ENCODE results near the gene GEMIN8.

GEMIN8 gene

DNA sequence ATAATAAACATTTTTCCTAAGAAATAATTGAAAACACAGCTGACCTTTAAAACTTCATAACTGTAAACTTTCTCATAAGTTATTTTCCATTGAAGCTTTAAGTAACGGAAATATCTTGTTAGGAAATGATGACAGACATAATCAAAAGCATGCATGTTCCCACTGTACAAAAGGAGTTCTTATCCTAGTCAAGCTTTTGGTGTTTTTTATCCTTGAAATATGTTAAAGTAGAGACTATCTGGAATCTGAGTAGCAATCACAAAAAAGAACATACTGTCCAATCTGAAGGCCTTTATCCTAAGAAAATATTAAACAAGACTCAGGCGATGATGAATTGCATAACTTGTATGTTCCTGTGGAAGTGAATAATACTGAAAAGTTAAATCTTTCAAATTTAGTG lies 14.4 kb downstream of the GEMIN8 start:
- no peak for DNase-seq

- no peak for DNase-seq
Measured at GRCh38 chrX:14014526-14014925, 15.2 kb downstream of the GEMIN8 start.

DNA sequence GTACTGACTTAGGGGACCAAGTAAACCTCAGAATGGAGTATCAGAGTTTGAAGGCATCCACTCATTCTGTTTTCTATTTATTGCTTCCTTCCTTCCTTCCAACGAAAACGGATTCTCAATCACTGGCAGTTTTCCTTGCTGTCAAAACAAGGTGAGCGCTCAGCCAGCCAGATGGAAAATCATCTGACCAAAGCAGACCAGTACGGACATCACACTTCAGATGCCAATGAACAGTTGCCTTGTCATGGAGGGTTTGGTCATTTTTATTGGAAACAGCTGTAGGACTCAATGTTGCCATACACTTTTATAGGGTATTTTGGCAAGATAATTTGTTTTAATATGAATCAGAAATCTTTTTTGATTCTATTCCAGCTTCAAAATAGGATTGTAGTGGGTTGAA lies 16.6 kb downstream of the GEMIN8 start:
- DNase-seq: no peak

DNA sequence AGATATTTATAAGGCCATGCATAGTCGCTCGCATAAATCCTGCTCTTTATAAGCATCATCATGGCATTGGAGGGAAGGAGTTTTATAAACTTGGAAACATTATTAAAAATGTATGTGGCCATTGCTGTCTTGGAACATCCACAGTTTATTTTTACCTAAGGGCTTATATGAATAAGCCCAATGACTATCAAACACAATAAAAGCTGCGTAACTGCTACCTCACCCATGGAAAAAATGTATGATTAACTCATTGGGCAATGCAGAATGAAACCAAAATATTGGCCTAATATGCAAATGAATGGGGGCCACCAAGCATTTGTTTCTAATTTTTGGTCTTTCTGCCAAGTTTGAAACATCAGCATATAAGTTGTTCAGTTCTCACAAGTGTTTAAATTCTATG lies 19.1 kb downstream of the GEMIN8 start:
- no peak for DNase-seq

GRCh38 chrX:14006540-14006939 lies 23.2 kb downstream of the GEMIN8 start:
- DNase-seq: no peak

- DNase-seq: no peak
Measured at GRCh38 chrX:14003876-14004425, 25.7 kb downstream of the GEMIN8 start.

- DNase-seq: no peak
Measured at GRCh38 chrX:14003028-14003427, 26.7 kb downstream of the GEMIN8 start.

DNA sequence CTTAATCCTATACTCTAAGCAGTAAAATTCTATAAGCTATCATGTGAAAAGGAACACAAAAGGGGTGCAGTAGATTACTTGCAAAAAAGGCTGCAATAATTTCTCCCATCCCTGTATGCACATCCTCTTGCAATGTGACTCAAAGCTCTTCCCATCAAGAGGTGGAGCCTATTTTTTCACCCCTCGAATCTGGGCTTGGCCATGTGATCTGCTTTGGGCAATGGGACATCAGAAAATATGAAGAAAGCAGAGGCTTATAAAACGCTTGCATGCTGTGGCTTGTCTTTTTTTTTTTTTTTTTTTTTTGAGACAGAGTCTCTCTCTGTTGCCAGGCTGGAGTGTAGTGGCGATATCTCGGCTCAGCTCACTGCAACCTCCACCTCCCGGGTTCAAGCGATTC lies 33.0 kb downstream of the GEMIN8 start:
- DNase-seq: no peak

DNA sequence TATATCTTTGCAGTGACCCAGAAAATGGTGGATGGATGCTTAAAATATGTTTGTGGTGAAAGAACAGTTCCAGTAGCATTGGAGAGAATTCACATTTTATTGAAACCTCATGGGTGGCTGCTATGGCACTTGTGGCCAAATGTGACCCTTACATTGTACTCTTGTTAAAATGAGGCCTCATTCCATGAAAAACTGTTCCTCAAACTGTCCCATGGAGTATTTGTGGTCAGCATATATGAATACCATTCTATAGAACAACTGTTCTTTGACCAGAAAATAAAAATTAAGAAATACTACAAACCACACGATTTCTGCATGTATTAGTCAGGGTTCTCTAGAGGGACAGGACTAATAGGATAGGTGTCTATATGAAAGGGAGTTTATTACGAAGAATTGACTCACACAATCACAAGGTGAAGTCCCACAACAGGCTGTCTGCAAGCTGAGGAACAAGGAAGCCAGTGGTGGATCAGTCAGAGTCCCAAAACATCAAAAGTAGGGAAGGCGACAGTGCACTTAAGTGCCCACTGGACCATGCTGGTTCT lies 35.1 kb downstream of the GEMIN8 start:
- no peak for DNase-seq

GRCh38 chrX:13994104-13994503 lies 35.6 kb downstream of the GEMIN8 start:
- no peak for DNase-seq

DNA sequence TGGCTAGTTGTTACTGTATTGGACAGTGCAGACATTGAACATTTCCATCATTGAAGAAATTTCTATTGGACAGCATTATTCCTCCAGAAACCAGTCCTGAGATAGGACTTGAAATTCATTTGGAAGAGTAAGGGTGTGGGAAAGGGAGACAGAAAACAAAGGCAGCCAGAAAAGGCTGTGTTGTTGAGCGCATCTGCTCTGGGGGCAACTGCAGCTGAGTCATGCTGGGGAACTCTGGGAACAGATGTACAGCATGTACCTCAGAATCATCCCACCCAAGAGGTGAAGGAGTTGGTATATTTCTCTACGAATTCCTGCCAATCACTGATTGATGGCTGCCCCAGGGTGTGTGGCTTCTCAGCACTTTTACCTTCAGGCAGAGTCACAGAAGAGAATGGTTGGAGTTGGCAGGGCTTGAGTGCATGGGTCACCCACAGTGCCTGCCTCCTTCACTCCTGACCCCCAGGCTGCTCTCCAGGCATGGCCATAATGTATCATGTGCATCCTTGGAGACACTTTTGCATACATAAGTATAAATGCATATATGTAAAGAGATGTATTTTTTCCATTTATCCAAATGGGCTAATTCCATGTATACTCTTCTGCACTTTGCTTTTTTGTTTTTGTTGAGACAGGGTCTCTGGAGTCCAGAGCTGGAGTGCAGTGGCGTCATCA lies 39.4 kb downstream of the GEMIN8 start:
- no peak for DNase-seq

- DNase-seq: no peak
Measured at GRCh38 chrX:13985697-13986435, 43.8 kb downstream of the GEMIN8 start.

- DNase-seq: no peak
Measured at GRCh38 chrX:13983734-13984133, 46.0 kb downstream of the GEMIN8 start.

DNA sequence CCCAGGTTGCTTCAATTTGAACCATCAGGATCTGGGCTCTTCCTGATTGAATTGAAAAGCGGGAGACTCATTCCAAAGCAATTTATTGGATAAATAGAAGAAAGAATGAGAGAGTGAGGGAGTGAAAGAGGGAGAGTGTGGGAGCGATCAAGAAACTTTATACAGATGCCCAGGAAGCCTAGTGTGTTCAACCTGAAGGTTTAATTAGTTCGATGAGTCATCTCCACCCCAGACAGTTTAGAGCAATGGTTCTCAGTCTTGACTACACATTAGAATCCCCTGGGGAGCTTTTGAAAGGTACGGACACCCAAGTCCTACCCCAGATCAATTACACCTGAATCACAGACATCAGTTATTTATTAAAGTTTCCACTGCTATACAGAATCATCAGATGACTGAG lies 61.5 kb downstream of the GEMIN8 start:
- no peak for DNase-seq

- no peak for DNase-seq
Measured at GRCh38 chrX:13967636-13968035, 62.1 kb downstream of the GEMIN8 start.

- no peak for DNase-seq
Measured at GRCh38 chrX:13966793-13967125, 62.9 kb downstream of the GEMIN8 start.

GRCh38 chrX:13966071-13966792 lies 63.5 kb downstream of the GEMIN8 start:
- DNase-seq: no peak

- no peak for DNase-seq
Measured at GRCh38 chrX:13965531-13965930, 64.2 kb downstream of the GEMIN8 start.

GRCh38 chrX:13956998-13957397 lies 72.7 kb downstream of the GEMIN8 start:
- DNase-seq: no peak

All from NCI-H524 (cell line).